ENCODE results near the gene CRYBB2.
"Not testable (repeated sequence)": the region's sequence is repeated elsewhere in the genome, so short reads cannot be mapped to it uniquely, and the experiment has no call there.

Gene CRYBB2, protein sequence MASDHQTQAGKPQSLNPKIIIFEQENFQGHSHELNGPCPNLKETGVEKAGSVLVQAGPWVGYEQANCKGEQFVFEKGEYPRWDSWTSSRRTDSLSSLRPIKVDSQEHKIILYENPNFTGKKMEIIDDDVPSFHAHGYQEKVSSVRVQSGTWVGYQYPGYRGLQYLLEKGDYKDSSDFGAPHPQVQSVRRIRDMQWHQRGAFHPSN

DNA sequence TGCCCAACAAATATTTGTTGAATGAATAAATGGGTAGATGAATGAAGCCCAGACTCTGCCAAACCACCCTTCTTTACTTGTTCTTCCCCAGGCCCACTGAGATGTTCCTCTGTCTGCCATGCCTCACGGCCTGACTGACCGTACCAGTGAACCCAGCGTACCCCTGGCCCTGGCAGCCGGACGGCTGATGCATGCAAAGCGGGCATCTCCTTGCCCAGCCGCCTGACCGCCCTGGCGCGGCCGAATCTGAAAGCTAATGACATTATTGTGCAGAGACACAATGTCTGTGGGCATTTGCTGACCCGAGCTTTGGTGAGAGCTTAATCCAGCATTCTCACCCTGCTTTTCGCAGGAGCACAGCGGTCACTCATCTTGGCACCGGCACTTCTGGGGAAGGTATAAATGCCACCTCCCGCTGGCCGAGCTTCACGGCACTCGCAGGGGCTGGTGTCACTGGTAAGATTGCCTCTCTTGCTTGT lies at the start of gene CRYBB2:
Gene CRYBB2 (plus strand): TSS at position 429 of the 479 bp plus-strand sequence. CDS start 1,791 bp downstream, outside the sequence.
- no peak for DNase-seq (ENCODE audit: low read depth, low spot score)

DNA sequence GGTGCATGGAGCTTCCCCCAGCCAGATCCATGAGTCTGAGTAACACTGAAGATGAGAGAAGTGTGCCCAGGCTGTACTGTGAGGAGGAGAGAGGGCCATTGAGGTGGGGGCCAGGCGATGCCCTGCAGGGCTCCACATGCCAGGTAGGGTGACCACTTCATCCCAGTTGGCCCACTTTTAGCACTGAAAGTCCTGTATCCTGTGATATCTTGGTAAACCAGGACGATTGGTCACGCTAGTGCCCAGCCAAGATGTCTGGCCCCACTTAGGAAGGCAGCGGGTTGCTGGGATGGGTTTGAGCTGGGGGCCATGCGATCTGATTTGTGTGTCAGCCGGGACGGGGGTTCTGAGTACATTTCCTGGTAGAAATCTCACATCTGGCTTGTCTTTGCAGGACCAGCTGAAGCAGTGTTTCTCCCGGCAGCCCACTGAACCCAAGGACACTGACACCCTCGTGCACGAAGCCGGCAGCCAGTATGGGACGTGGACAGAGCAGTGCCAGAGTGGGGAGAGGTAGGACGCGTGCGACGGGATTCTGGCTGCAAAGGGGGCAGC lies 48.9 kb upstream of the CRYBB2 start:
- DNase-seq (ENCODE audit: low read depth, low spot score): no peak

DNA sequence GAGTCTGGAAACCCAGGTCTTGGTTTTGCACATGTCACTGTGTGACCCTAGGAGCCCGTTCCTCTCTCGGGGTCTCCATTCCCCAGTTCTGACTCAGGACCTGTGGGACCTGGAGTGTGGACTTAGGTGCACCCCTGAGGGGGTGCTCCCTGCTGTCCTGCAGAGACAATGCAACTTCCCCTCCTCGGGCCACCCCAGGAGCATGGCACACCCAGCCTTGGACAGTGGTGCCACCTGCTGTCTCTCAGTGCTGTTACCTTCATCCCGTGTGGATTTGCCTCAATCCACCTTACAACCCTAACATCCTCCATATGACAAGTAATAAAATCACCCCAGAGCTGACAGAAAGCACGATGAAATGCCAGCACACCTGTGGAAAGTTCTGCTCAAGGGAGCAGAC lies 47.3 kb upstream of the CRYBB2 start:
- DNase-seq (ENCODE audit: low read depth, low spot score): no peak

DNA sequence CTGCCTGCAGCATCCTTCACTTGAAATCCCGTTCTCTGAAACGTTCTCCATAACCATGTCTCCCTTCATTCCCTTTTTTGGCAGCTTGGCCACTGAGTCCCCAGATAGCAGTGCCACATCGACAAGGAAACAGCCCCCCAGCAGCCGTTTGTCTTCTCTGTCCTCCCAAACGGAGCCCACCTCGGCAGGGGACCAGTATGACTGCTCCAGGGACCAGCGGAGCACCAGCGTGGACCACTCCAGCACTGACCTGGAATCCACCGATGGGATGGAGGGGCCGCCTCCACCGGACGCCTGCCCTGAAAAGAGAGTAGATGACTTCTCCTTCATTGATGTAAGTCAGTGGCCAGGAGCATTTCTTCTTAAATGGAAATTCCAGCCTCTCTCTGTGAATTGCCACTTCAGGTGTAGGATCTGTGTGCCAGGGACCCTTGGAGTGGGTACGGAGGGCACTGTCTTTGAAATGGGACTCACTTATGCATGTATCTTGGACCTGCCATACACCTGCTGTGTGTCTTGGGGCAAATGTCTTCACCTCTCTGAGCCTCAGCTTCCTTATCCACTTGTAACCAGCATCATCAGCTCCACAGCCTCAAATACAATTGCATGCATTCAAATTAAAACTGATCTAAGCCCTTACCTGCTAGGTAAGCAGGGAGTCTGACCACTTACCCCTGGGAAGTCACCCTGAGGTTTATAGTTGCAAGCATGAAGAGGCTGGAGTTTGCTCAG lies 45.1 kb upstream of the CRYBB2 start:
- DNase-seq (ENCODE audit: low read depth, low spot score): no peak

DNA sequence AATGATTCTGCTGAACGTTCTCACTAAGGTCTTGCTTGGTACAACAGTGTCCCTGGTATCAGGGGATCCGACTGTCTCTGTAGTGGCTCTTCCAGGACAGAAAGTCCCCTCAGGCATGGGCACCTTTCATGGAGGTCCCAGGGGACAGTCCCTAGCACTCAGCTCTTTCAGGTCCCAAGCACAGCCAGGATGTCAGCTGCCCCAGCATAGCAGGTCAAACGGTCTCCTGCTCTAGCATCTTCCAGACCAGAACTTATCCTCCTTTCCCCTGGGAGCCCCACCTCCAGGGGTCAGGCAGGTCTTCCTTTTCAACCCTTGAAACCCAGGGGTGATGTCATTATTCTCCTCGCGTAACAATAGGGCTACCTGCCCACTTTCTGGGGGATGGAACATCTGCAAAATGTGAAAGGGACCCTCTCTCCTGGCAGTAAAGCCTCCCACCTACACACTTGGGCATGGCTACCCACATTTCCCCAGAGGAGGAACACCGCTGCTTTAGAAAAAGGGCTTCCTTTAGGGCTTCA lies 44.5 kb upstream of the CRYBB2 start:
- DNase-seq (ENCODE audit: low read depth, low spot score): no peak

DNA sequence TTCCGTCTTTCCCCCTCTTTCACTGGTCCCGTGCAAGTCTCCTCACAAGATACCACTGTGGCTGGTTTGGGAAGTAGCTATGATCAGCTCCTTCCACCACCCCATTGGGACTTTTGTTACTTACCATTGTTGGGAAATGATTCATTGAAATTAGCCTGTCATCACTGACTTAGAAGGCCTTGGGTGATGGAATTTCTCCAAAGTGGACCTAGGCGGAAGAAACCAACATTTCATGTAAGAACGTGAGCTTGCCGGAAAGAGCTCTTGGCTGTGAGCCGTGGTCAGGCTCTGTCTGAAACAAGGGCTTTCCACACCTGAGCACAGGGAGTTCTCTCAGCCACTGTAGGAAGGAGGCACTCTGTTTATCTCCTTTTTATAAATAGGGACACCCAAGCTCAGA lies 43.3 kb upstream of the CRYBB2 start:
- no peak for DNase-seq (ENCODE audit: low read depth, low spot score)

DNA sequence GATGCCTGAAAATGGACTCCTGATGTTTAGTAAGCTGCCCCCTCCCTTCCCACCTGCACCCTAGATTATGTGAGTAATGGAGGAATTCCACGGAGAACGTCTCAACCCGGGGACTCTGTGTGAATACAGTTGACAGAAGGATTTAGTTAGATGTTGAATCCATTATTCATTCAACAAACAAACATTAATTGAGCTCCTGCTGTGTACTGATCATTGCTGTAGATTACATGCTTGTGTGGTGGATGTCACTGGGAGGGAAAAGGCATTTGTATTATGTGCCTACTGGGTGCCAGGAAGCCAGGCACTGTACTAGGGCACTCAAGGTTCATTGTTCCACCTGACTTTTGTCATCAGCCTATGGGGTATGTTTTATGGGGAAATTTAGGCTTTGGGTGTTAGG lies 42.6 kb upstream of the CRYBB2 start:
- no peak for DNase-seq (ENCODE audit: low read depth, low spot score)

DNA sequence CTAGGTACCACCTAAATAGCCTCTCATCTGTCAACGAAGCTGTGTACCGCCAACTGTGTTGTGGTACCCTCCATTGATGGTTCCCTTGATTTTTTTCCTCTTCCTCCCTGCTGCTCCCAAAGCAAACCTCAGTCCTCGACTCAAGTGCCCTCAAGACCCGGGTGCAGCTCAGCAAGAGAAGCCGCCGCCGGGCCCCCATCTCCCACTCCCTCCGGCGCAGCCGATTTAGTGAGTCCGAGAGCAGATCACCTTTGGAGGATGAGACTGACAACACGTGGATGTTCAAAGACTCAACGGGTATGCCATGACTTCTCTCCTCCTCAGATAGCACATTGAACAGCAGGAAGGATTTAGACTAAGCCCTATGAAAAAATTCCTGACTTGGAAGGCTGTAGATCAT lies 42.2 kb upstream of the CRYBB2 start:
- DNase-seq (ENCODE audit: low read depth, low spot score): no peak

DNA sequence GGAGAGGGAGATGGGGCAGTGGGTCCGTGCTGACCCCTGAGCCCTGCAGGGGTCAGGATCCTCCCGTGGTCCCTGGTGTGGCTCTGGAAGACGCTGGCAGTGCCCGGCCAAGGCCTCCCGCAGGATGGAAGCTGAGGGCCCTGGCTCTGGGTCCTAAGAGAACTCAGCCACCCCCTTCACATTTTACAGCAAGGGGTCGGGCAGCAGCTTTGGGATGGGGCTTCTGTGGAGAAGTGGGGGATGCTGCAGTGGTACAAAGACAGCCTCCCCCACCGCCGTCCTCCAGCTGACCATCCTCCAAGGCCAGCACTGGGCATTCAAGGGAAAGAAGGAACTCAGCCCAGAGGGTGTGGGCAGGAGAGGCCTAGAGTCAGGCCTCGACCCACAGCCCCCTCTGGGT lies 41.5 kb upstream of the CRYBB2 start:
- DNase-seq (ENCODE audit: low read depth, low spot score): no peak

DNA sequence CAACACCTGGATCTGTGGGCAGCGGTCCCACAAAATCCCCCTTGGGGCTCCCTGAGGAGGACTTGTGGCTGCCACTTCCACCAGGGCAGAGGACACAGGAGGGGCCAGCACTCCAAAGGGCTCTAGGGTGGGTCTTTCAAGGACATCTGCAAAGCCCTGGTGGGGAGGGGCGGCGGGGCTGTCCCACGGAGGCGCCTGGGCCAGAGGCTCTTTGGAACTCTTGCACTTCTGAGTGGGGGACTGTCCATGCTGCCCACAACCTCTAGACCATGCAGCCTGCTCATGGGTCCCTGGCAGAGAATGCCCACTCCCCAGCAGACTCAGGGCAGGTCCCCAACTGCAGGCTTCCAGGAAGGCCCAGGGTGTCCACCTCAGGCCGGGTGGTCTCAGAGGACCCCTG lies 41.1 kb upstream of the CRYBB2 start:
- DNase-seq (ENCODE audit: low read depth, low spot score): not testable (repeated sequence)

DNA sequence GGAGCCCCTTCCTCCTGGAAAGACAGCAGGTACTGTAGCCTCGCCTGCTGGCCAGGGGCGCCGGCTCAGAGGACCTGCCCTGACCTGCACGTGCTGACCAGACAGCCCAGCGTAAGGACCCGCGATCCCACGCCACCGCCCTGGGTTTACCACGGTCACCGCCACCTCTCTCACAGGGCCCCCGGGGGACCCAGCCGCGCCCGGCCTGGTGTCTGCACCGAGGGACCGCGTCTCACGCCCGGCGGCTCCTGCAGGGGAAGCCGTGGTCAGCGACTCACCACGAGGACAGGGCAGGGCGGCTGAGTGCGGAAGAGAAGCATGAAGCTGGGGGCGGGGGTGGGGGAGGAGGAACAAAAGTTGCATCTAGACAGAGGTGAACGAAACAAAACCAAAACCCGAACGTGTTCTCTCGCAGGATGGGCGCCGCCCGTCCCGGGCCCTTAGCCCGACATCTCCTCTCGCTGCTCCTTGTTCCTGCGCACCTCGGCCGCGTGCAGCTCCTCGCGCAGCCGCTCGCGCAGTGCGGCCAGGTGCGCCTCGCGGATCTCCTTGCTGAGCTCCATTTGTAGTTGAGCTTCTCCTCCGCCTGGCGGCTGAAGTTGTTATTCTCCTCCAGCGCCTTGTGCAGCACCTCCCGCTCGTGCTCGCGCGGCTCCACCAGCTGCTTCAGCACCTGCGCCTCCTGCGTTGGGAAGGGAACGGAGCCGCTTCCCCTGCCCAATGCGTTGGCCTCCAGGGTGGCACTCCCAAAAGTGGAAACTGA lies 40.4 kb upstream of the CRYBB2 start:
- DNase-seq (ENCODE audit: low read depth, low spot score): not testable (repeated sequence)

DNA sequence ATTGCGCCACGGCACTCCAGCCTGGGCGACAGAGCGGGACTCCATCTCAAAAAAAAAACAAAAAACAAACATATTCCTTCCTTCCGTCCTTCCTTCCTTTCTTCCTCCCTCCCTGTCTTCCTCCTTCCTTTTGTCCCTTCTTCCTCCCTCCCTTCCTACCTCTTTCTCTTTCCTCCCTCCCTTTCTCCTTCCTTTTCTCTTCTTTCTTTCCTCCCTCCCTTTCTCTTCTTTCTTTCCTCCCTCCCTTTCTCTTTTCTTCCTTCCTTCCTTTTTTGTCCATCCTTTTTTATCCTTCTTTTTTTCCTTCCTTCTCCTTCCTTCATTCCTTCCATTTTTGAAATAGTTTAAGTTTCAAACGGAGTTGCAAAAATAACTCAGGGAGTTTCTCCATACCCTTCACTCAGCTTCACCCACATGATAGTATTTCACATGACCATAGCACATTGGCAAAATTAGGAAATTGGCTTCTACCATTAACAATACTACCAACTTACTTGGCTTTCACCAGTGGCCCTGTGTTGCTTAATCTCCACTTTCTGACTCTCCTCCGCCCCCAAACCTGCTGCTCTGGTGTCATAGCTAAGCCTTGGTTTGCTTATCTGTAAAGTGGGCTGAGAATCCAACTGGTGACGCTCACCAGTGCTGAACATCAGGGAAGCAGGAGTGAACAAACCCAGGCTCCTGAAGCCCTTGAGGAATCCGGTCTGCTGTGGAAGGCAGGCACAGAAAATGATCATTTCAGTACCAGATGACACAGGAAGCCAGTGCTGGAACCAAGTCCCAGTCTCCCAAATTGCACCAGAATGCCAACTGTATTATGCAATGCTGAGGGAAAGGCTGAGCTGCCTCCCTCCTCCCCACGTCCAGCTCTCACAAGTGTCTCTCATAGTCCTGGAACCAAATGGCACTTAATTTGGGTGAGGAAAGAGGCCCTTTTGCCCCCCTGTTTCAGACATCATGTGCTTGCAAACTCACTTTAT lies 37.0 kb upstream of the CRYBB2 start:
- no peak for DNase-seq (ENCODE audit: low read depth, low spot score)

DNA sequence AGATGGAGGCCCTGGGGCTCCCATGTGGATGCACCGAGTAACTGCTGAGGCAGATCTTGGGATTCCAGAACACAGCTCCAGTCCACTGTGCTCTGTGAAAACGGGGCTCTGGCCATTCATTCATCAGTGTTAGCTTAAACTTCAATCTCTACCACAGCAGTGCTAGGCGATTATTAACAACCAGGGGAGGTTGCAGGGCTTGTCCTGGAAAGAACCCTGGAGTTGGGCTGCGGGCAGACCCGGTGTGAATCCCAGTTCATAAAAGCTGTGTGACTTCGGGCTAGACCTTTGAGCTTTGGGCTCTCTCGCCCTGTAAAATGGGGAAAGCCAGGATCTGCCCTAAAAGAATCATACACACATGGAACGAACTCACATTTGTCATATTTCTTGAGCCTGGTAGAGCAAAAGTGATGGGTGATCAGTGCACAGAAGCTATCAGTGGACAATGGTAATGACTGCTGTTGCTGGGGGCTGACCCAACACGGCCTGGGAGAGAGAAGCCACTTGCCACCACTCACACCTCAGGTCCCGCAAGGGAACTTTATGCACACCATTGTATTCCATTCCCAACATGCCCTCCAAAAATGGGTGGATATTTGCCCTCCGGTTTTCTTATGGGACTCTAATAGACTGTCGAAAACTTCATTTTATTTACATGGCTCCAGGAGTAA lies 35.4 kb upstream of the CRYBB2 start:
- no peak for DNase-seq (ENCODE audit: low read depth, low spot score)

DNA sequence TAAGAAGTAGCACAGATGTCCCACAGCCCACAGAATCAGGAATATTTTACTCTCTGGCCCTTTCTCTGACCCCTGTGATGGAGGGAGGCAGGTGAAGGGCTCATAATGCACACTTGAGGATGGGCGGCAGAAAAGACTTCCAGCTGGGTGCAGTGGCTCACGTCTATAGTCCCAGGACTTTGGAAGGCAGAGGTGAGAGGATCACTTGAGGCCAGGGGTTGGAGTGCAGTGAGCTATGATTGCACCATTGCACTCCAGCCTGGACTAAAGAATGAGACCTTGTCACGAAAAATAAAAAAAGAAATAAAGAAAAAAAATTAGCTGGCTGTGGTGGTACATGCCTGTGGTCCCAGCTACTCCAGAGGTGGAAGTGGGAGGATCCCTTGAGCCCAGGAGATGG lies 33.3 kb upstream of the CRYBB2 start:
- DNase-seq (ENCODE audit: low read depth, low spot score): no peak

DNA sequence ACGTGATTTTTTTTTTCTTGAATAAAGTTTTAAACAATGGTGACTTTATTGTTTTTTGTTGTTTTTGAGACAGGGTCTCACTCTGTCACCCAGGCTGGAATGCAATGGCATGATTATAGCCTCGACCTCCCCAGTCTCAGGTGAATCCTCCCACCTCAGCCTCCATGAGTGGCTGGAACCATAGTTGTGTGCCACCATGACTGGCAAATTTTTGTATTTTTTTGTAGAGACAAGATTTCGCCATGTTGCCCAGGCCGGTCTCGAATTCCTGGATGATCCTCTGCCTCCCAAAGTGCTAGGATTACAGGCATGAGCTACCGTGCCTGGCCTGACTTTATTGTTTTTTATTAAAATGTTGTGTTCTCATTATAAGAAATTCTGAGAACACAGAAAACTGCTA lies 32.0 kb upstream of the CRYBB2 start:
- no peak for DNase-seq (ENCODE audit: low read depth, low spot score)

DNA sequence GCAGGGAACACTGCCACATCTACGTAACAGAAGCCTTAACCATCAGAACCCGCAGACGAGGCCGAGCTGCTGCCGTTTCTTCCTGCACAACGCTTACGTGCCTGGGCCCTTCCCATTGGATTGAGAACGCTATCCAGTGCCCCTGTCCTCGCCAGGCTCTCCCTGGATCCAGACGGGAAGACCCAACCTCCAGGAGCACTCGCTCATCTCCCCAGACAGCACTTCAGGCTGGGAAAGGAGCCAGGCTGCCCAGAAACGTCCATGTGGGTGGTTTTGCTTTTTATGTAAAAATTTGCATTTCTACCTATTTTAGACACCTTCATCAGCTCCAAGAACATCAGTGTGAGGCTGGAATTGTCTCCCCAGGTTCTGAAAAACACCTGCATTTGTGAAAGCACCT lies 27.0 kb upstream of the CRYBB2 start:
- no peak for DNase-seq (ENCODE audit: low read depth, low spot score)

DNA sequence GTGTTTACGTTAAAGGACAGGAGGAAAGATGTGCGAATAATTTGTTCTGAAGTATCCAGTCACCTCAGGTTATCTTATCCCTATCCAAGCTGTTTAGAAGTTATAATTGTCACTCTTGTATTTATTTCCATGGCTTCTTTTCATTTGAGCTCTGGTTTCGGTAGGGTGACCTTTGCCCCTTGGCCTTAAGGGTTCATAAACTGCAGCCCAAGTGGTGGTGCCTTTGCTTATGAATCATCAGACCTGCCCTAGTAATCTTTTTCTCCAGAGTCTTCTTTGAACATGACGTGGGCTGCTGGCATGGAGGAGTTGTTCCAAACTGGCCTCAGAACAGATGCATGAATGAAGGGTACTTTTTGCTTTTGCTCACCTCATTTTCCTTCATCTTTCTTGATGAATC lies 26.3 kb upstream of the CRYBB2 start:
- DNase-seq (ENCODE audit: low read depth, low spot score): no peak

DNA sequence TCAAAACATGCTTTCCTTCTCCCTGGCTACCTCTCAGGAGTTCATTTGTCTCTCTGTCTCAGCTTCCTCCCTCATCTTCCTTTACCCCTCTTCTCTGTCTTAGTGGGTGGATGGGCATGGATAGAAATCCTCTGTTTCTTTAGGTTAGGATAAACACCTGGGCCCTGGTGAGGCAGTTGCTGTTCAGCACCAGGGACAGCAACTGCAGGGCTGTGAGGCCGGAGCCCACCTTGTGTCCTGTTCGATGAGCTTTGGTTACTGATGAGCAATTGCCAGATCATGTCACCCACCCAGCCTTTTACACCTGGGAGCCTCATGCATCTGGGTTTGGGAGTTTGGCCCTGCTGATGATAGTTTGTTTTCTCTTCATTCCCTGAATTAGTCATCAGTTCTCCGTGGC lies 25.9 kb upstream of the CRYBB2 start:
- no peak for DNase-seq (ENCODE audit: low read depth, low spot score)

DNA sequence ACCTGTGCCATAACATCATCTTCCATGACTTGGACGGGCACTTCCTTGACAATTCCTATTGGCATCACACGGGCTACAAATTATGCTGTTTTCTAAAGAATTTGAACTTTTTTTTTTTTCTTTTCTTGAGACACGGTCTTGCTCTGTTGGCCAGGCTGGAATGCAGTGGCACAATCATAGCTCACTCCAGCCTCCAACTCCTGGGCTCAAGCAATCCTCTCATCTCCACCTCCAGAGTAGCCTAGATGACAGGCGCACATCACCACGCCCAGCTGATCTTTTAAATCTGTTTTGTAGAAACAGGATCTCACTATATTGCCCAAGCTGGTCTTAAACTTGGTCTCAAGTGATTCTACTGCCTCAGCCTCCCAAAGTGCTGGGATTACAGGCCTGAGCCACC lies 23.1 kb upstream of the CRYBB2 start:
- no peak for DNase-seq (ENCODE audit: low read depth, low spot score)

DNA sequence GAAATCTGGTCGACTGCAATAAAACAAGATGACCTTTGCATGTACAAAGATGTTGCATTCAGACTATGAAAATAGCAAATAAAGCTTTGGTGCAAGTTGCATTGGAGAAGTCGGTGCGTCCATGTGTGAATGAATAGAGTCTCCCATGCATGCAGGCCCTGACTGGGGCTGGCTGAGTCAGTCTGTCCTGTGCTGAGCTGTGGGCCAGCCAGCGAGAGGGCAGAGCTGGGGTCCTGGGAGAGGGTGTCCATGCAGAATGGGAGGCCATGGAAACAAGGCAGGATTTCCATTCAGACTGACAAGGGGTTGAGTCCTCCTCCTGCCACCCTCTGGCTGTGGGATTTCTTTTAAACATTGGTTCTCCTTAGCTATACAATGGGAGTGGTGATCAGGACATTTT lies 22.1 kb upstream of the CRYBB2 start:
- DNase-seq (ENCODE audit: low read depth, low spot score): no peak

All from smooth muscle cell of the brain vasculature (primary cell).